Motor neuron (in vitro differentiated cells): ENCODE data around the gene CNDP1. TPM values are rescaled to one million over a fixed set of nuclear protein-coding genes. Genes with fewer than 3 reads are reported as not detected.

Experiments used
- ATAC-seq, 8 experiments: fragments of 200-7000 bp; cut with Tn5 transposase; replicated peaks in 6 of 8; 2 replicates each; pipeline ENCODE4 v1.8.0; 2021; ENCODE audit warnings: mild to moderate bottlenecking in 8 of 8, moderate library complexity in 8 of 8
- H3K27ac ChIP-seq, 2 donors: fragments of 250-450 bp; sonication (Bioruptor Pico); 2 replicates each; pipeline ENCODE4 v1.9.0; 2021; ENCODE audit warnings: antibody characterized with exemption in 2 of 2, mild to moderate bottlenecking in 2 of 2, moderate library complexity in 1 of 2
- H3K4me1 ChIP-seq, 2 donors: fragments of 250-450 bp; sonication (Bioruptor Pico); replicated peaks in 1 of 2; 2 replicates each; pipeline ENCODE4 v1.6.1; 2021; ENCODE audit warnings: antibody characterized with exemption in 2 of 2, mild to moderate bottlenecking in 2 of 2, moderate library complexity in 1 of 2
- H3K4me3 ChIP-seq, 5 donors: fragments of 250-450 bp; sonication (Bioruptor Pico); 2 replicates each; pipeline ENCODE4 v1.9.0; 2021; ENCODE audit warnings: antibody characterized with exemption in 5 of 5, mild to moderate bottlenecking in 5 of 5, moderate library complexity in 4 of 5
- whole genome bisulfite sequencing, 10 experiments: fragments of 450-650 bp; shearing (Covaris generic); methylation state at CpG; one replicate each; pipeline ENCODE4 v1.0.0; 2022; 5-methylcytosine and 5-hydroxymethylcytosine counted together
- in situ Hi-C, 9 experiments: fragments of 400-800 bp; cut with MboI; loops; one replicate each; pipeline ENCODE4 v1.15.0; 2021; ENCODE audit warnings: low sequenced_read_pairs in 9 of 9, low pct_unique_long_range_greater_than_20kb in 2 of 9; ENCODE audit not compliant: unreplicated experiment in 9 of 9
- total RNA-seq, 8 experiments: library from RNA; unstranded; fragments of 300-600 nt; gene quantifications; 2 replicates each; pipeline versions ENCODE4 v1.2.3 to v1.2.4, GENCODE V29; 2022

Gene CNDP1
- total RNA-seq, 8 experiments from 2014 or later, result 0.08 to 0.57 (median 0.20) TPM; not detected in 1

- in situ Hi-C loops, result loop anchor here in 2 of 9 experiments (25.0 kb wide), 2 partner anchors 1628 to 1728 kb away; no protein-coding TSS in a partner anchor
- Histone ChIP-seq H3K4me3 (no peak overlapping the region), H3K4me1 (peaks cover 7 to 32% of the 10 kb centered on the region in 2 donors), H3K27ac (no peak overlapping the region)
- 77 to 99% (median 95%) methylated on average over 1 to 12 of the region's 13 CpGs; no CpG with 5 or more reads in 1 of the 10 experiments for WGBS, 10 experiments
- no peak for ATAC-seq
These were observed 99.5 kb downstream of the CNDP1 start for GRCh38 chr18:74633652-74634352.

- no peak overlapping the region for H3K4me3 ChIP-seq
- ATAC-seq, result peak in 5 of 8 experiments; percentile 23 to 87 (median 61)
- peaks cover 7 to 41% of the 10 kb centered on the region in 2 donors for H3K4me1 ChIP-seq
- no peak overlapping the region for H3K27ac ChIP-seq
- WGBS, 10 experiments, result 38 to 95% (median 77%) methylated on average over 4 to 14 of the region's 15 CpGs; no CpG with 5 or more reads in 1 of the 10 experiments
- in situ Hi-C loops, result loop anchor here in 2 of 9 experiments (25.0 kb wide), 2 partner anchors 1627 to 1727 kb away; no protein-coding TSS in a partner anchor
These were observed 101.1 kb downstream of the CNDP1 start for GRCh38 chr18:74635224-74635975.

Other genes starting within 250 kb of the CNDP1 start
- 10 to 100 TPM; 26.4 to 63.6 (median 35.5) TPM for gene CYB5A, start 242.5 kb upstream of the CNDP1 start, total RNA-seq
- gene C18orf63, start 218.7 kb upstream of the CNDP1 start, total RNA-seq, result under 1 TPM in 2 of 8 experiments, not detected in 6; 0.05 to 0.14 TPM
- gene DIPK1C, start 77.2 kb upstream of the CNDP1 start, total RNA-seq, result 1 to 10 TPM in 2 of 8 experiments, under 1 TPM in 5, not detected in 1; 0.09 to 4.3 (median 0.47) TPM
- 100 to 1,000 TPM in 3 of 8 experiments, 10 to 100 TPM in 5; 42.5 to 222 (median 75.9) TPM for gene CNDP2, start 38.1 kb upstream of the CNDP1 start, total RNA-seq
- gene ZNF407, start 63.4 kb downstream of the CNDP1 start, total RNA-seq, result 10 to 100 TPM in 7 of 8 experiments, 1 to 10 TPM in 1; 7.9 to 23.6 (median 11.6) TPM